GM23248 (cell line): ENCODE data around the gene TXNL4B. TPM values are rescaled to one million over a fixed set of nuclear protein-coding genes. Genes with fewer than 3 reads are reported as not detected.

Experiments used
- DNase-seq: peaks from one replicate; pipeline ENCODE4 v3.0.0-alpha.2; 2015
- H2AFZ ChIP-seq: fragments of 200-600 bp; sonication (generic); 2 replicates; pipeline ENCODE4 v1.6.1; 2016; ENCODE audit warnings: antibody characterized with exemption
- H3F3A ChIP-seq: fragments of 200-600 bp; sonication (generic); 2 replicates; pipeline ENCODE4 v1.6.1; 2016; ENCODE audit warnings: mild to moderate bottlenecking, antibody characterized with exemption, mixed run types; ENCODE audit not compliant: insufficient read depth
- H3K27ac ChIP-seq: fragments of 200-600 bp; sonication (generic); 2 replicates; pipeline ENCODE4 v1.5.1; 2016; ENCODE audit warnings: mild to moderate bottlenecking
- H3K27me3 ChIP-seq: fragments of 200-600 bp; sonication (generic); replicated peaks from 2 replicates; pipeline ENCODE4 v1.6.1; 2016; ENCODE audit warnings: mild to moderate bottlenecking; ENCODE audit not compliant: insufficient read depth
- H3K36me3 ChIP-seq: fragments of 200-600 bp; sonication (generic); 2 replicates; pipeline ENCODE4 v1.6.1; 2016; ENCODE audit warnings: low read depth, mild to moderate bottlenecking
- H3K4me1 ChIP-seq: fragments of 200-600 bp; sonication (generic); 2 replicates; pipeline ENCODE4 v1.6.1; 2016; ENCODE audit warnings: mild to moderate bottlenecking; ENCODE audit not compliant: insufficient read depth
- H3K4me2 ChIP-seq: fragments of 200-600 bp; sonication (generic); one replicate; pipeline ENCODE4 v1.6.1; 2016; ENCODE audit warnings: mild to moderate bottlenecking; ENCODE audit not compliant: unreplicated experiment
- H3K4me3 ChIP-seq: fragments of 200-600 bp; sonication (generic); 2 replicates; pipeline ENCODE4 v1.5.1; 2016; ENCODE audit warnings: mild to moderate bottlenecking
- H3K79me2 ChIP-seq: fragments of 200-600 bp; sonication (generic); 2 replicates; pipeline ENCODE4 v1.6.1; 2016; ENCODE audit warnings: mild to moderate bottlenecking; ENCODE audit not compliant: insufficient read depth
- H3K9ac ChIP-seq: fragments of 200-600 bp; sonication (generic); 2 replicates; pipeline ENCODE4 v1.6.1; 2016; ENCODE audit warnings: mild to moderate bottlenecking
- H3K9me2 ChIP-seq: fragments of 200-600 bp; sonication (generic); 2 replicates; pipeline ENCODE4 v1.6.1; 2016; ENCODE audit warnings: mixed run types, mild to moderate bottlenecking, moderate library complexity; ENCODE audit not compliant: insufficient read depth
- H3K9me3 ChIP-seq: fragments of 200-600 bp; sonication (generic); one replicate; pipeline ENCODE4 v1.6.1; 2017; ENCODE audit warnings: low read depth
- H4K20me1 ChIP-seq: fragments of 200-600 bp; sonication (generic); 2 replicates; pipeline ENCODE4 v1.6.0; 2016; ENCODE audit not compliant: insufficient read depth
- EZH2 ChIP-seq: fragments of 200-600 bp; sonication (generic); IDR thresholded peaks from 2 replicates; pipeline ENCODE4 v1.6.1; 2018; ENCODE audit warnings: antibody characterized with exemption, mild to moderate bottlenecking; ENCODE audit not compliant: insufficient read depth, poor library complexity, severe bottlenecking
- EZH2phosphoT487 ChIP-seq: fragments of 200-600 bp; sonication (generic); IDR thresholded peaks from 2 replicates; pipeline ENCODE4 v1.6.1; 2018; ENCODE audit warnings: antibody characterized with exemption, moderate library complexity, mild to moderate bottlenecking, low read depth; ENCODE audit not compliant: insufficient read depth
- WGBS, 2 experiments: methylation state at CpG; one replicate each; pipeline ENCODE4 v1.1.6; 2015 to 2017; ENCODE audit warnings: low lambda C conversion rate in 2 of 2, low coverage in 1 of 2; ENCODE audit errors: missing lambda C conversion rate in 2 of 2; 5-methylcytosine and 5-hydroxymethylcytosine counted together
- in situ Hi-C: fragments of 300-500 bp; cut with MboI; formaldehyde crosslinking; loops from 2 replicates; pipeline ENCODE4 v1.15.0; 2020
- polyA plus RNA-seq: library from polyadenylated mRNA; unstranded; fragments of >200 nt; fragmentation: Nextera tagmentation; extraction: Ambion mirVana; gene quantifications from 2 replicates; pipeline ENCODE4 v1.2.1, GENCODE V29; 2016
- total RNA-seq: library from RNA; depleted of rRNA; stranded (reverse); fragments of >200 nt; shearing (Covaris generic); gene quantifications from 2 replicates; pipeline ENCODE4 v1.2.3, GENCODE V29; 2014

Gene TXNL4B
- total and polyA plus RNA-seq, 2 experiments from 2014 or later: 6.6 to 9.1 TPM

- H2AFZ ChIP-seq: no peak overlapping the region
- no peak for TF ChIP-seq EZH2phosphoT487
- DNase-seq: no peak
- H3K4me2 ChIP-seq: no peak overlapping the region
- WGBS, 2 experiments: 56 to 59% methylated on average over 15 of the region's 15 CpGs
- H3K79me2 ChIP-seq: no peaks in the 10 kb centered on the region
- no peak overlapping the region for H3K9ac ChIP-seq
- H3K27me3 ChIP-seq: no peaks in the 10 kb centered on the region
- H4K20me1 ChIP-seq: no peaks in the 10 kb centered on the region
- in situ Hi-C loops: no loop called here
- H3K36me3 ChIP-seq: no peaks in the 10 kb centered on the region
- no peaks in the 10 kb centered on the region for H3K4me1 ChIP-seq
- H3K9me2 ChIP-seq: no peaks in the 10 kb centered on the region
- H3F3A ChIP-seq: no peaks in the 10 kb centered on the region
- no peaks in the 10 kb centered on the region for H3K9me3 ChIP-seq
- H3K4me3 ChIP-seq: no peak overlapping the region
- H3K27ac ChIP-seq: no peak overlapping the region
These were observed 44.1 kb upstream of the TXNL4B start for GRCh38 chr16:72137380-72138063.

GRCh38 chr16:72134507-72134906, 41.1 kb upstream of the TXNL4B start:
- Histone ChIP-seq H2AFZ (no peak overlapping the region), H3K79me2 (no peaks in the 10 kb centered on the region), H3K9me2 (no peaks in the 10 kb centered on the region), H3K4me2 (no peak overlapping the region), H3F3A (no peaks in the 10 kb centered on the region), H3K27me3 (no peaks in the 10 kb centered on the region), H4K20me1 (no peaks in the 10 kb centered on the region), H3K4me1 (no peaks in the 10 kb centered on the region), H3K9ac (no peak overlapping the region), H3K4me3 (no peak overlapping the region), H3K36me3 (no peaks in the 10 kb centered on the region), H3K9me3 (no peaks in the 10 kb centered on the region), H3K27ac (no peak overlapping the region)
- in situ Hi-C loops: no loop called here
- no peak for DNase-seq
- TF ChIP-seq EZH2: no peak
- no peak for TF ChIP-seq EZH2phosphoT487
- WGBS, 2 experiments: 88 to 97% methylated on average over 2 of the region's 2 CpGs

DNA sequence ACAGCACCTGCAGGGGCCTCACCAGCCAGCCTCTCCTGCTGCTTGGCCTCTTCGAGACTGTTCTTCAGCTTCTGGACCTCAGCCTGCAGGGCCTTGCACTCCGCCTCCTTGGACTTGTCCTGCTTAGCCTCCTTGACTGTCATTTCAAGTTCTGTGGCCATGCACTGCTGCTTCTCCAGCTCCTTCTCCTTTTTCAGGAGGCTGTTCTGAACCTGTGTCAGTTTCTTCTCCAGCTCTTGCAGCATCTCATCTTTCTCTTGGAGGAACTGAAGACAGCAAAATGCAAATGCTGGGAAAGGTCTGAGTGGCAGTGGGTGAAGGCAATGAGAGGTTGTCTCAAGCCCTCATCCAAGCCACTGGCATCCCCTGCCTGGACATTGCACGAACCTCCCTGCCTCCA, 39.3 kb upstream of the TXNL4B start:
- H3K9me2 ChIP-seq: no peaks in the 10 kb centered on the region
- no peaks in the 10 kb centered on the region for H3K9me3 ChIP-seq
- no peaks in the 10 kb centered on the region for H3K4me1 ChIP-seq
- H4K20me1 ChIP-seq: no peaks in the 10 kb centered on the region
- 56 to 65% methylated on average over 3 of the region's 3 CpGs for WGBS, 2 experiments
- TF ChIP-seq EZH2 (no peak), EZH2phosphoT487 (no peak)
- H3K4me2 ChIP-seq: no peak overlapping the region
- H3K9ac ChIP-seq: no peak overlapping the region
- no peaks in the 10 kb centered on the region for H3K79me2 ChIP-seq
- H2AFZ ChIP-seq: no peak overlapping the region
- no peak overlapping the region for H3K4me3 ChIP-seq
- no peaks in the 10 kb centered on the region for H3F3A ChIP-seq
- no peak for DNase-seq
- H3K36me3 ChIP-seq: no peaks in the 10 kb centered on the region
- H3K27me3 ChIP-seq: no peaks in the 10 kb centered on the region
- in situ Hi-C loops: no loop called here
- H3K27ac ChIP-seq: no peak overlapping the region

DNA sequence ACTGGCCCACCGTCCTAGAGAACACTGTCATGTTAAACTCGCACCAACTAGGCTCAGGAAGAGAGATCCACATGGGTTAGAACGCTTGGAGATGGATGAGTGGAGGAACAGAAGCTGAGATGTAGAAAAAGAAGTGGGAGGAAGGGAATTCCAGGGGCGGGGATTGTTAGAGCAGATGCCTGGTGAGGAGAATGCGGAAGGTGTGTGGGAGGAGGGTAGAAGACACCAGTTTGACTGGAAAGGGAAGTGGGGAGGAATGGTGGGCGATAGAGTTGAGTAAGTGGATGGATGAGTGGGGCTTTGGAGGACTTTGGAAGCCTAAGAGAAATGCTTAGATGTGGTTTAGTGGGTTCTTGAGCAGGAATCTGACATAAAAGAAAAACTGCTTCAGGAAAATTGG, 37.6 kb upstream of the TXNL4B start:
- Histone ChIP-seq H4K20me1 (no peaks in the 10 kb centered on the region), H2AFZ (no peak overlapping the region), H3K4me3 (no peak overlapping the region), H3K36me3 (no peaks in the 10 kb centered on the region), H3K79me2 (no peaks in the 10 kb centered on the region), H3K27me3 (no peaks in the 10 kb centered on the region), H3K9me3 (no peaks in the 10 kb centered on the region), H3K4me2 (no peak overlapping the region), H3K27ac (no peak overlapping the region), H3K9me2 (no peaks in the 10 kb centered on the region), H3F3A (no peaks in the 10 kb centered on the region), H3K4me1 (no peaks in the 10 kb centered on the region), H3K9ac (no peak overlapping the region)
- WGBS, 2 experiments: 76 to 77% methylated on average over 6 of the region's 6 CpGs
- in situ Hi-C loops: no loop called here
- DNase-seq: no peak
- TF ChIP-seq EZH2 (no peak), EZH2phosphoT487 (no peak)
